ENCODE results near the gene TIMP4.
A peak's percentile ranks its signal among the peaks of the same experiment; 100 is the strongest.

The TIMP4 gene

GRCh38 chr3:12158387-12159226 is at the start of gene TIMP4:
TSS of gene TIMP4 (minus strand) at chr3:12158912. CDS start at chr3:12158840, 72 bp downstream.
- DNase-seq: no peak

DNA sequence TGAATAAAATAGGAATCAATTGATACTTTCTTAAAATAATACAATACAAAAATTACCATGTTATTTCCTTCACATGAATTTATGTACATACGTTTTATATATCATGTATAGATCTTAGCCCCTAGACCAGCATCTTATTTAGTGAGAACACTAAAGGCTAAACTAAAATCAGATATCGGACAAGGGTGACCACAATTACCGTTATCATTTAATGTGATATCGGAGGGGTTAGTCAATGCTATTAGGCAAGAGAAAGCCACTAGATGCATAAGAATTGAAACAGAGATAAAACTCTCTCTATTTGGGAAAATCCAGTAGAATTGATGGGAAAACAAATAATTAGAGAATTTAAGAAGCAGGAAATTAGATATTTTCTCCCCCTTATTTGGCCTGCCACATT is 46.5 kb upstream of the TIMP4 start:
- DNase-seq: no peak

- no peak for DNase-seq
These were observed 43.1 kb upstream of the TIMP4 start for GRCh38 chr3:12201813-12202212.

GRCh38 chr3:12198301-12198700 is 39.6 kb upstream of the TIMP4 start:
- DNase-seq: no peak

- DNase-seq: no peak
These were observed 38.8 kb upstream of the TIMP4 start for GRCh38 chr3:12197475-12197874.

- DNase-seq: no peak
These were observed 38.0 kb upstream of the TIMP4 start for GRCh38 chr3:12196684-12197083.

- DNase-seq: no peak
These were observed 36.5 kb upstream of the TIMP4 start for GRCh38 chr3:12195231-12195630.

DNA sequence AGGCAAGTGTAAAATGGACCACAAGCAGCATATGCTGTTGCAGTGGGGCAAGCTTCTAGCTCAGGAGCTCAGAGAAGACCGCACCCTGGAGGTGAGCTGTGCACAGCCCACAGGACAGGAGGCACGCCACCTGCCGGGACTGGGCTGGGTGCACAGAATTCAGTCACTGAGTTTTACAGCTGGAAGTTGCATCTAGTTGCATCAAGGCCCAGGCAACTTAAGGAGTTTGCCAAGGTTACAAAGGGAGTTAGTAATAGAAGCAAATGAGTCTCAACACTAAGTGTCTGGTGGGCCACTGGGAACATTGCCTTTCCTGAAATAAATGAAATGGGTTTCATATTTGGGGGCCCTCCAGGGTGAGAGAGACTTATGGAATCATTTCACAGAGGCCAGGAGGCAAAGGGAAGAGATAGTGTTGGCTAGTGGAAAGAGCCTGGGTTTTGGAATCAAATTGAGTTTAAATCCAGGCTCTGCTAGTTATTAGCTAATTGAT is 36.0 kb upstream of the TIMP4 start:
- DNase-seq: no peak

GRCh38 chr3:12194209-12194608 is 35.5 kb upstream of the TIMP4 start:
- no peak for DNase-seq

GRCh38 chr3:12193485-12194165 is 34.9 kb upstream of the TIMP4 start:
- DNase-seq: peak; percentile 21

DNA sequence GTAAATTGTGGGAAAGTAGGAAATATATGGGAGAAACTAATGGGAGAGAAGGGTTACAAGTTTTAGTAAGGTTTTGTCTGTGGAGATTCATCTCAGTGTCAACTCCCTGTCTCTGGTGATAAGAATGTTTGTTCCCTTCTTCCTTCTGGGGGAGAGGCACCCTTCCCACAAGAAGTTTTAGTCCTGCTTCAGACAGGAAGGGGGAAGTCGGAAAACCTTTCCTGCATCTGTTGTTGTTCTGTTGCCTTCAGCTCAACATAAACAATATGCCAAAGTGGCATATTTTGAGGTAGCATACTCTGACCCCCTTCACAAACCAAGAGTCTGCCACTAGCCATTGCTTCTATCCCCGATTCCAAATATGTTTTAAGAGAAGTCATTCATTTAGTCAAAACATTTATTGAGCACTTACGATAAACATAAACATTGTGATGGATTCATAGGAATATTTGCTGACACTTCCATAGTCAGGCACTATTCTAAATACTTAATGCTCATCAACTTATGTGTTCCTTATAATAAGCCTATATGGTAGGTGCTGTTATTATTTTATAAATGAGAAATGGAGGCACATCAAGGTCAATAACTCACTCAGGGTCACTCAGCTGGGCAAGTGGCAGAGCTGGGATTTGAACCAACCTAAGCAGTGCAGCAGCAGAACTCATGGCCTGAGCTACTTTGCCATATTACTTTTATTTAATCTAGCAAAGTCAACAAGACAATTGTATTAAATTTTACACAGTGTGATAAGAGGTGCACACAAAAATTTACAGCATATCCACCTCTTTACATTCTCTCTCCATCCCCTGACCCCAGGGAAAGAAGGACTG is 34.2 kb upstream of the TIMP4 start:
- DNase-seq: no peak

GRCh38 chr3:12192173-12192572 is 33.5 kb upstream of the TIMP4 start:
- no peak for DNase-seq

GRCh38 chr3:12191559-12191958 is 32.8 kb upstream of the TIMP4 start:
- no peak for DNase-seq

GRCh38 chr3:12190832-12191231 is 32.1 kb upstream of the TIMP4 start:
- DNase-seq: no peak

- DNase-seq: no peak
These were observed 31.6 kb upstream of the TIMP4 start for GRCh38 chr3:12190221-12190807.

- no peak for DNase-seq
These were observed 30.1 kb upstream of the TIMP4 start for GRCh38 chr3:12188681-12189287.

GRCh38 chr3:12188328-12188648 is 29.6 kb upstream of the TIMP4 start:
- no peak for DNase-seq

DNA sequence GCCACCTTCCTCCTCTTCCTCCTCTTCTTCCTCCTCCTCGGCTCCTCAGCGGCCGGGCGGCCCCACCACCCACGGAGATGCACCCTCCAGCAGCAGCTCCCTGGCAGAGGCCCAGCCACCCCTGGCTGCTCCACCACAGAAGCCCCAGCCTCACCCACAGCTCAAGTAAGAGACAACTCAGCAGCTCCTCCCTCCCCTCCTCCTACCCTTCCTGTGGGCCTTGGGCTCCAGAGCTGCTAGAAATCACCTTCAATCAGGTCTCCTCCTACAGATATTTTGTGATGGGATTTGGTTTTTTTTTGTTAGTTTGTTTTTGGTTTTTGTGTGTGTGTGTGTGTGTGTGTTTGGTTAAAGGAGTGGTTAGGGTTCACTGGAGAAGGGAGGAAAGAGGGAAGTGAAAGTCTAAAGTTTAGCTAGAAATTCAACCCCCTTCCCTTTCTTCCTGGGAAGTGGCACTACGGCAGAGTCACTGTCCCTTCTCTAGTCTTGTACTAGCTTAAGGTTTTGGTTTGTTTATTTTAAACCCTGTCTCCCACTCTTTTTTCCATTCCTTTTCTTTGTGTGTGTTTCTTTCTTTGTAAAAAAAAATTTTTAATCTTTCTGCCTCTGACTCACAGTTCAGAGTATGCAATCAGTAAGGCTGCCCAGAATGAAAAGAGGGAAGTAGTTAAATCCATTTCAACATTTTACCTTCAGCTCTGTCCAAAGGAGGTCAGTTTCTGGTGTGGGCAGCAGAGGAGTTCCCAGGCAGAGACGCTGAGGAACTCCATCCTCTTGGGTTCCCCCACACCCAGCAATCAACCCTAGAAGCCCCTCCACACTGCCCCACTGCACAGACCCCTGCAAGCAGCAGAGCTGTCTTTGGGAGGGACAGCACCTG is 29.0 kb upstream of the TIMP4 start:
- DNase-seq: no peak

DNA sequence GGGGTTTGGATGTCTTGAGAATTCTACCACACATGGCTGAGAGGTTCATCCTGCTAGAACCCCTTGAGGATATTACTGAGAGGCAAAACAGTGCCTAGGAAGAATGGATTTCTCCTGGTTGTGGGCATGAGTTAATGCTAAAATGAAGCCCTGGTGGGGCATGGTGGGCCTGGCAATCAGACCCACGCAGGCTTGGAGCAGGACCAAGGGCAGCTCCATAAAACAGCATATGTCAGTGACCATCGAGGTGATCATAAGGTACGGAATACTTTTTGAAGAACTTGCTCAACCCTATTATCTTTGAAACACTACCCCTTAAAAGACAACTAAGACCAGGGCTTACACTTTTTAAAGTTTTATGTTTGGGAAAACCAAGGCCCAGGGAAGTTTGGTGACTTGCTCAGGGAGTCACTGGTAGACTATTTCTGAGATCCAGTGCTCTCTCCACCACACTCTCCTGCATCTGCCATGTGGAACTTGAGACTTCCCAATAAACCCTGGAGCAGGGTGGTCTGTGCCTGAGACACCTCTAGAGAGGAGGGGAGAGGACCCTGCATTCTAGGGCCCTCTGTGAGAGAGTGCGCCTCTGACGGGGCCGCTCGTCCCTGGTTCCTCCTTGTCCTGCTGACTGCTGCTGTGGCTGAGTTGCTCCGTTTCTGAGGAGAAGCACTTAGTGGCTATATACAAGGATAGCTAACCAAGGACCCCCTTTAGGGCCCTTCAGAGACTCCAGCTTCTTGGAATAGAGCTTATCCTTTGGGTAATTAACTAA is 28.0 kb upstream of the TIMP4 start:
- no peak for DNase-seq

DNA sequence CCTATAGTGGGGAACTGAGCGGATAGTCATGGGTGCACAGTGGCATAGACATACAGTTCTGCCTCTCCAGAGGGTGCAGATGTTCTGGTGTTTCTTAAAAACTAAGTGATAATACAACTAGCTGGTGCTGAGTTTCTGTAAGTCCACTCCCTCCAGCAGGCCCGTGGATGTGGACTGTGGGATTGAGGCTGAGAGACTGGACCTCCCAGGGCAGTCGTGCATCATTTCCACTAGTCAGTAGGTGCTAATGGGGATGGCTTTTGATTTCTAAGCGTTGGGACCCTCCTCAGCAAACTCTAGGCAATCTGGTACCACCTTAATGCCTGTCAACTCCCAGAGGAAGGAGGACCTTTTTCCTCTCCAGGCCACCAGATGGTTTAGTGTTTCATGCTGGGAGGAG is 27.3 kb upstream of the TIMP4 start:
- no peak for DNase-seq

All from CD4-positive, alpha-beta T cell treated with Interleukin-4 for 4 hours (primary cell).